GM18909 (cell line): ENCODE data around the gene PLEKHH1.
"Not testable (repeated sequence)": the region's sequence is repeated elsewhere in the genome, so short reads cannot be mapped to it uniquely, and the experiment has no call there.

Experiments
- ATAC-seq: cut with Tn5 transposase; IDR thresholded peaks from one replicate; pipeline ENCODE4 v1.9.1; 2021; ENCODE audit warnings: mild to moderate bottlenecking; ENCODE audit not compliant: unreplicated experiment, poor library complexity

The PLEKHH1 gene

GRCh38 chr14:67579040-67579439, 46.0 kb downstream of the PLEKHH1 start:
- ATAC-seq: no peak

GRCh38 chr14:67579636-67580035, 46.5 kb downstream of the PLEKHH1 start:
- ATAC-seq: no peak

DNA sequence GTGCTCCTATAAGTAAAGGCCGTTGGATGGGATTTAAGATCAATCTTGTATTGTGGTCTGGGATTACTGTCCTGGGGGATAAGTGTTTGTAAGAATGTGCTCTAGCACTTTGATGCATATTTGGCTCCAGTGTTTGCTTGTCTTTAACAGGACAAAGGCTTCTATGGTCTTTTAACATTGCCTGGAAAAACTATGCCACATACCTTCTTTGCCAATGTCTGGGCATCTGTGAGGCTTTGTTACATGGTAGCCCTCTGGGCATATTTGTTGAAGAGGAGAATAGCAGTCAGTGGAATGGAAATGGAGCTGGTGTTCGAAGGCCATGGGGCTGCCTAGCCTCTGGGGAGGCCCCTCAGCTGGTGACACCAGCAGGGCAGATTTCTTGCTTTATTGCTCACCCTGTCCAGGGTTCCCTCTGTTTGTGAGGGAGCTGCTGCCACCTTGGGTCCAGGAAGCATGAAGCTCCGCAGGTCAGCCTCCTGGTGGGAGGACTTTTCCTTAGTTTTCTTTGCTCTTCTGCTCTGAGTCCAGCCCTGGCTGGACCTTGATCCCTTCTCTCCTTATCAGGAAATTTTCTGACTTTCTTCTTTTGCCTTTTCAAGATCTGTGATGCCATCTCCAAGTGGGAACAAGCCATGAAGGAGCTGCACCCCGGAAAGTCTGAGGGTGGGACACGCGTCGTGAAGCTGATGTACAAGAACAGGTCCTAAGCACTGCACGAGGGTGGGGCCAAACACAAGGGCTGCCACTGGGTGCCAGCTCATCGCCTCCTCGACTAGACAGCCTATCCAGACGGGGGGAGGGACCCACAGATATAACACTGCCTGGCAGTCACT, 47.5 kb downstream of the PLEKHH1 start:
- no peak for ATAC-seq

GRCh38 chr14:67581643-67582042, 48.6 kb downstream of the PLEKHH1 start:
- no peak for ATAC-seq

- no peak for ATAC-seq
Observed at GRCh38 chr14:67582061-67582460, 49.0 kb downstream of the PLEKHH1 start.

DNA sequence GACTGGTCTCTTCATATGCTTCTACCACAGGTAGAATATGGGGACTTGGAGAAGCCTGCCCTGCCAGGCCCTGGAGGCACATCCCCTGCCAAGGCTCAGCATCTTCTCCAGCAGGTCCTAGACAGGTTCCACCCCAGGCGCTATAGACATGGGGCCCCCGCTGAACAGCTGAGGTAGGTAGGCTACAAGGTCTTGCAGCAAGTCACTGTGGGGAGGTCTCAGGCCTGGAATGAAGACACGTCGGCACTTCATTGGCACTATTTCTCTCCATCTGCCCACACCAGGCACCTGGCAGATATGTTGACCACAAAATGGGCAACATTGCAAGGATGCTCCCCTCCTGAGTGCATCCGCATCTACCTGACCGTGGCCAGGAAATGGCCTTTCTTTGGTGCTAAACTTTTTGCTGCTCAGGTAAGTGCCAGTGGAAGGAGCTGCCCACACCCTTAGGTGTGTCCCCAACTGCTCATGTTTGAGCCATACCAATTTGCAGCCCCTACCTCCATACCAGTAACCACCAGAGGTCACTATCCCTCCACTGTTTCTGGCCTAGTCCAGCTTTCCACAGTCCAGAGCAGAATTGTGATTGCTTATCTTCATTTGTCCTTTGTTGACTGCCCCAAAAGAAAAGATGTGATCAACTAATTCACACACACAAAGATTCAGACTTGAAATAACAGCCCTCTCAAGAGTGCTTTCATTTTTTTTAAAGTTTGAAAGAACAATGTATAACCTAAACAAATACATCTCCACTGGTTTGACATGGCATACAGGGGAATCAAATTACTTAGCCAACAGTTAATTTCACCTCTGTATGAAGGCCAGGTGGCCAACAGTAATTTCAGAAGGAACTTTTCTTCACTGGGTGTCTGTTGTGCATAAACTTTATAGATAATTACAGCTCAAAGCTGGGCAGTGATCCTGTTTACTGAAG, 50.9 kb downstream of the PLEKHH1 start:
- ATAC-seq: no peak

DNA sequence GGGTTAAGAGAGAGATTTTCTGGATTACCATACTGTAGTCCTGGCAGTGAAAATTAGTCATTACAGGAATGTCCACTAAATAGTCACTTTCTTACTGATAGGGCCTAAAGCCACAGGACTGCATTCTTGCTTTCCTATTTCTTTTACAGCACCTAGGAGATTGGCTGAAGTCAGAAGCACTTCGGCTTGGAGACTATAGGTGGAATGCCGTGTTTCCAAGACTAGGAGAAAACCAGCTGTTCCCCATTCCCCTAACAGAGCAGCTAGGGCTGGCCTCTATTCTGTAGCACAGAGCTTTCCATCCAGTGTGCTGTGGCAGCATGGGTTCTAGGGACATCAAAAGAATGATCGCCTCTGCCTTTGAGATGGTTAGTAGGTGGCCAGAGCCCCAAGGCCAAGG, 51.9 kb downstream of the PLEKHH1 start:
- no peak for ATAC-seq

GRCh38 chr14:67586369-67586768, 53.3 kb downstream of the PLEKHH1 start:
- no peak for ATAC-seq

DNA sequence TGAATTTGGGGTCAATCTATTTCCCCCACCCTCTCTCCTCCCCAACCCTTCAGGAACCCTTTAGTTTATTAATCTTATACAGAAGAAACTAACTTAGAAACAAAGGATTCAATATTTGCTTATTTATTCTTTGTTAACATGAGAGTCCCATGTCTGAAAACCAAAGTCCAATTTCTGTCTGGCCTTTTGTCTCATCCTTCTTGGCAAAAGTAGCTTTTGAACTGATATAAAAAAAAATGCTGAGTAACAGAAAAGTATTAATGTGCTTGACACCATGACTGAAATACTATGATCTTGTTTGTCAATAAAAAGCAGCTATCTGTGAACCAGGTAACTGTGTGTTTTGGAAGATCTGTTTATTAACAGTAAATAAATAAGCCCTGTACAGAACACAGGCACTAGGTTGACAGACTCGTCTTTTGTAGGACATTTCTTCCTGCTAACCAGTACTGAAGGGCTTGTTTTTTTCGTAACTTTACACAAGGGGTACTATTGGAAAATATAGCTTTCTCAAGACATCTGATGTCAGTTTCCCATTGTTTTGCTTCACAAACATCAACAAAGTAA, 56.2 kb downstream of the PLEKHH1 start:
- no peak for ATAC-seq

DNA sequence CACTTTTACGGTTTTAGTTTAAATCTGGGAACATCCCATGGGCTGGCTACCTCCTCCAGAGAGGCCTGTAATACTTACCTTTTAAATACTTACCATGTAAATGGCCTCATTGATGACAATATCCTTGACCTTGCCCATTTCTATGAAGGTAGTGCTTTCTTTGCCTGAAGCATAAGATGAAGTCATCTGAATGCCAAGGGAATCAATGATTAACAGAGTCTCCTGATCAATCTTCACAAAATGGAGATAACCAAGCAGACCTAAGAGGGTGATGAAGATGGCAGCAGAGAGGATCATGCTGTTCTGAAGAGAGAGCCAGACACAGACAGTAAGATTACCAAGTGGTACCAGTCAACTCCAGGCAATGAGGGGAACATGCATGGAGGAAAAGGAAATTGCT, 60.6 kb downstream of the PLEKHH1 start:
- not testable (repeated sequence) for ATAC-seq

GRCh38 chr14:67595392-67595791, 62.3 kb downstream of the PLEKHH1 start:
- no peak for ATAC-seq

DNA sequence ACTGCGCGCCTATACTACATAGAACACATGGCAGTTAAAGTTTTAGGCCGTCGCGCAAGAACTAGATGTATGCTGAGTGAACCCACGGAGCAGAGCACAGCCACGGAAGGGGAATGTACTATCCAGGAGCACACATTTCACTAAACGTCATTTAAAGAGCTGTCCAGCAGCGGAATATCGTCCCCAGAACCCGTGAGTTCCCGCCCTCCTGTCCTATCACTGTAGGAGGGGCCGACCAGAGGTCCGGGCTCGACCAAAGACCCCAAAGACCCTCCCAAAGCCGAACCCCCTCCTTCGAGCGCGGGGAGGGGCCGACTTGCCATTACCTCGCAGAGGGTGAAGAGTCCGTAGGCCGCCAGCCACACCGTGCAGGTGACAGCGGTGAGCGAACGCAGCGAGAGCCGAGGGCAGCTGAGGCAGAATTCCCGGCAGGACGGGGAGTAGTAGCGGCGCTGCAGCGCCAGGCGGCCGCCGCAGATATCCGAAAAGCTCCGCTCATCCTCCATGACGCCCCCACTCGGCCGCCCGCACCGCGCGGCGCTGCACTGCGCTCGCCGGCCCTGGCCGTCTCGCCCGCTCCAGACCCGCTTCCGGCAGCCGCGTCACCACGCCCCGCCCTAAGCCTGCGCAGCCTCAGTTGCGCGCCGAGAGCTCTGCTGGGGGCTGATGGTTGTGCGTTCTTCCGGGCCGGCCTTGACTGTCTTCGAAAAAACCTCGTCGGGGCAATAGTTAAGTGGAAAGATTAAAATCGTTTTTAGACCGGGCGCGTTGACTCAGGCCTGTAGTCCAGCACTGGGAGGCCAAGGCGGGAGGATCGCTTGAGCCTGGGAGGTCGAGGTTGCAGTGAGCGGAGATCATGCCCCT, 66.8 kb downstream of the PLEKHH1 start, which contains the start of gene PIGH:
Gene PIGH (minus strand): TSS at position 571 of the 864 bp plus-strand sequence. CDS start 65 bp downstream, at position 506.
- peak; percentile 93 for ATAC-seq

DNA sequence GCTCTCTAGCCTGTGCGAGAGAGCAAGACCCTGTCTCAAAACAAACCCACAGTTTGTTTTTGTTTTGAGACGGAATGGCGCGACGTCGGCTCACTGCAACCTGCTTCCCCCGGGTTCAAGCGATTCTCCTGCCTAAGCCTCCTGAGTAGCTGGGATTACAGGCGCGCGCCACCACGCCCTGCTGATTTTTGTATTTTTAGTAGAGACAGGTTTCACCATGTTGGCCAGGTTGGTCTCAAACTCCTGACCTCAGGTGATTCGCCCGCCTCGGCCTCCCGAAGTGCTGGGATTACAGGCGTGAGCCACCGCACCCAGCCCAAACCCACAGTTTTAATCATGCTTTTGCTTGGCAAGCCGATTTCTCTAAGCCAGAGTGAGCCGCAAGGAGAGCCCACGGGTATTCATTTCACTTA, 67.5 kb downstream of the PLEKHH1 start:
- not testable (repeated sequence) for ATAC-seq

- no peak for ATAC-seq
Observed at GRCh38 chr14:67602076-67602475, 69.0 kb downstream of the PLEKHH1 start.

GRCh38 chr14:67602995-67603545, 70.0 kb downstream of the PLEKHH1 start:
- ATAC-seq: peak; percentile 67

GRCh38 chr14:67607646-67608045, 74.6 kb downstream of the PLEKHH1 start:
- ATAC-seq: no peak

DNA sequence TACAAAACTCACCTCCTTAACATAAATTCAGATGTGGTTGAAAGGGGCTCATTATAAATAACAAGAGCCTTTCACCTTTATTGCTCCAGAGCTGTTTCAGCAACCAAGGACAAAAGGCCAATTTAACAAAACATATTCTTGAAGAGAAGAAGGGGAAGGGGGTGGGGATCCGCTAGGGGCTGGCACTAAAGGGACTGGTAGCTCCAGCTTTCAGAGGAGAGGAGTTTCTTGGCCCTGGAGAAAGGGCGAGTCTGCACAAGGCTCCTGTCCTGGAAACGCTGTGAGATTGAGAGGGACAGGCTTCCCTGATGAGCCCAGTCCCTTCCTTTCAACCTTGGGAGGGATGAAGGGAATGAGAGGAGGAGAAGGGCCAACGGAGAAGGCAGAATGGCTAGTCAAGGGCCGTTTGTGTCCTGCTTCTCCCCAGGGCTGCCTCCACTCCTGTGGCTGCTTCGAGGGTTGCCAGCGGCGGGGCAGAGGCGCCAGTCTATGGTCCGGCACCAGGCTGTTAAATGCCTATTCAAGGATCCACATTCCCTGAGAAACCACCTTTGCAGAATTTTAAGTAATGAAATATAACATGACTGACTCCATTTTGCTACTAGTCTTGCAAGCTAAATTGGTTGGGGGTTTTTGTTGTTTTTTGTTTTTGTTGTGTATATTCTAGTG, 76.7 kb downstream of the PLEKHH1 start:
- no peak for ATAC-seq

- no peak for ATAC-seq
Observed at GRCh38 chr14:67610491-67610890, 77.4 kb downstream of the PLEKHH1 start.

- no peak for ATAC-seq
Observed at GRCh38 chr14:67618617-67619063, 85.5 kb downstream of the PLEKHH1 start.
